H1 (cell line): ENCODE results near the gene GRID2. TPM values are rescaled to one million over a fixed set of nuclear protein-coding genes. Genes with fewer than 3 reads are reported as not detected.

Experiments used
- CTCF ChIA-PET: fragments of 300-600 bp; sonication (Branson Sonifier 250); formaldehyde crosslinking; loops from one replicate; lab custom pipeline; 2021; ENCODE audit not compliant: partially characterized antibody; lab: Charles Lee
- POLR2A ChIA-PET: fragments of 300-600 bp; sonication (Branson Sonifier 250); formaldehyde crosslinking; loops from one replicate; lab custom pipeline; 2021; ENCODE audit warnings: inconsistent platforms; ENCODE audit not compliant: partially characterized antibody; lab: Charles Lee
- DNase-seq, 2 experiments: peaks; one replicate each; pipeline versions ENCODE4 v3.0.0 to v3.0.0-alpha.2; 2010 to 2022; ENCODE audit warnings: low spot score in 2 of 2, low read depth in 1 of 2, mixed read lengths in 1 of 2
- FAIRE-seq: peaks from 2 replicates; lab custom pipeline; 2011; peaks lifted over from hg19 to GRCh38; lab: Jason Lieb, UNC
- H2AFZ ChIP-seq: 2 replicates; pipeline ENCODE4 v1.8.1; 2012; ENCODE audit warnings: low read length, inconsistent platforms
- H2AK5ac ChIP-seq: 2 replicates; pipeline ENCODE4 v1.6.1; 2013; ENCODE audit warnings: low read depth, low read length
- H2BK120ac ChIP-seq: replicated peaks from 2 replicates; pipeline ENCODE3; 2013; ENCODE audit warnings: low read depth, low read length, inconsistent platforms
- H2BK12ac ChIP-seq: 2 replicates; pipeline ENCODE4 v1.6.1; 2013; ENCODE audit warnings: low read depth, low read length
- H2BK15ac ChIP-seq: 2 replicates; pipeline ENCODE4 v1.6.1; 2013; ENCODE audit warnings: low read length
- H2BK20ac ChIP-seq: 2 replicates; pipeline ENCODE4 v1.6.1; 2013; ENCODE audit warnings: low read length
- H2BK5ac ChIP-seq: 2 replicates; pipeline ENCODE4 v1.6.1; 2013; ENCODE audit warnings: low read depth, low read length
- H3K14ac ChIP-seq: 2 replicates; pipeline ENCODE4 v1.6.1; 2013; ENCODE audit warnings: inconsistent platforms; ENCODE audit not compliant: insufficient read length
- H3K18ac ChIP-seq: 2 replicates; pipeline ENCODE4 v1.6.1; 2013; ENCODE audit warnings: low read length; ENCODE audit errors: extremely low read depth
- H3K23ac ChIP-seq: 2 replicates; pipeline ENCODE4 v1.6.1; 2013; ENCODE audit warnings: inconsistent platforms; ENCODE audit not compliant: insufficient read length
- H3K23me2 ChIP-seq: 2 replicates; pipeline ENCODE4 v1.6.1; 2013; ENCODE audit warnings: low read depth, low read length
- H3K27ac ChIP-seq: 2 replicates; pipeline ENCODE4 v1.6.1; 2011; ENCODE audit warnings: low read depth, low read length, inconsistent platforms
- H3K27me3 ChIP-seq, 4 experiments: replicated peaks in 1 of 4; 1 replicate in 1 of 4; 2 replicates in 3 of 4; pipeline versions ENCODE4 v1.6.1 to v1.8.1; 2011 to 2013; ENCODE audit warnings: low read length in 3 of 4, mild to moderate bottlenecking in 3 of 4, inconsistent platforms in 2 of 4, mixed read lengths in 2 of 4, moderate library complexity in 1 of 4; ENCODE audit not compliant: control insufficient read depth in 3 of 4, insufficient read depth in 3 of 4; ENCODE audit errors: extremely low read depth in 1 of 4
- H3K36me3 ChIP-seq, 4 experiments: 2 replicates each; pipeline versions ENCODE4 v1.6.1 to v1.8.1; 2011 to 2013; ENCODE audit warnings: mild to moderate bottlenecking in 4 of 4, low read length in 3 of 4, moderate library complexity in 2 of 4, control low read depth in 1 of 4, inconsistent platforms in 1 of 4; ENCODE audit not compliant: insufficient read depth in 4 of 4, control insufficient read depth in 2 of 4
- H3K4ac ChIP-seq: replicated peaks from 2 replicates; pipeline ENCODE3; 2013; ENCODE audit warnings: low read length, low read depth, mixed read lengths, inconsistent platforms; ENCODE audit not compliant: insufficient read length
- H3K4me1 ChIP-seq, 4 experiments: replicated peaks in 1 of 4; 1 replicate in 1 of 4; 2 replicates in 3 of 4; pipeline versions ENCODE4 v1.6.1 to v1.8.1; 2011 to 2013; ENCODE audit warnings: low read length in 3 of 4, inconsistent platforms in 2 of 4, mixed read lengths in 1 of 4; ENCODE audit not compliant: insufficient read depth in 4 of 4, control insufficient read depth in 3 of 4
- H3K4me2 ChIP-seq, 2 experiments: 2 replicates each; pipeline versions ENCODE4 v1.6.1 to v1.8.1; 2011 to 2013; ENCODE audit warnings: low read depth in 2 of 2, low read length in 2 of 2, control low read depth in 1 of 2, inconsistent platforms in 1 of 2, mild to moderate bottlenecking in 1 of 2; ENCODE audit not compliant: insufficient read depth in 1 of 2
- H3K4me3 ChIP-seq, 4 experiments: fragments of 200-600, 300-600 bp in 1 of 4; sonication (generic), shearing (Covaris generic), sonication (Bioruptor Twin) in 1 of 4; 2 replicates each; pipeline versions ENCODE4 v1.5.1 to v1.8.1; 2011 to 2016; ENCODE audit warnings: low read length in 4 of 4, low read depth in 3 of 4, control low read depth in 2 of 4, inconsistent platforms in 2 of 4, mild to moderate bottlenecking in 2 of 4, mixed read lengths in 1 of 4, moderate library complexity in 1 of 4; ENCODE audit not compliant: insufficient read depth in 2 of 4; ENCODE audit errors: extremely low read depth in 1 of 4
- H3K56ac ChIP-seq: replicated peaks from 2 replicates; pipeline ENCODE3; 2013; ENCODE audit warnings: low read depth, mild to moderate bottlenecking, mixed read lengths, low read length, inconsistent platforms; ENCODE audit not compliant: insufficient read length
- H3K79me1 ChIP-seq: 2 replicates; pipeline ENCODE4 v1.6.1; 2013; ENCODE audit warnings: low read depth, low read length, control low read depth
- H3K79me2 ChIP-seq, 2 experiments: 2 replicates each; pipeline versions ENCODE4 v1.6.1 to v1.8.1; 2012 to 2013; ENCODE audit warnings: low read length in 2 of 2, mild to moderate bottlenecking in 2 of 2, inconsistent platforms in 1 of 2; ENCODE audit not compliant: insufficient read depth in 2 of 2, control insufficient read depth in 1 of 2
- H3K9ac ChIP-seq, 4 experiments: replicated peaks in 1 of 4; 1 replicate in 1 of 4; 2 replicates in 3 of 4; pipeline versions ENCODE4 v1.6.1 to v1.8.1; 2011 to 2013; ENCODE audit warnings: low read depth in 3 of 4, low read length in 3 of 4, control low read depth in 2 of 4, mild to moderate bottlenecking in 2 of 4, moderate library complexity in 2 of 4, inconsistent platforms in 1 of 4; ENCODE audit errors: extremely low read depth in 1 of 4
- H3K9me3 ChIP-seq, 2 experiments: 2 replicates each; pipeline versions ENCODE4 v1.6.1 to v1.8.1; 2012 to 2013; ENCODE audit warnings: mild to moderate bottlenecking in 2 of 2, moderate library complexity in 2 of 2, control low read depth in 1 of 2, inconsistent platforms in 1 of 2, low read depth in 1 of 2, low read length in 1 of 2, mixed read lengths in 1 of 2; ENCODE audit not compliant: insufficient read depth in 2 of 2
- H4K20me1 ChIP-seq, 2 experiments: replicated peaks in 1 of 2; 2 replicates each; pipeline versions ENCODE3 to v1.8.1; 2011 to 2013; ENCODE audit warnings: inconsistent platforms in 2 of 2, low read length in 2 of 2, mild to moderate bottlenecking in 1 of 2; ENCODE audit not compliant: insufficient read depth in 2 of 2, control insufficient read depth in 1 of 2
- H4K5ac ChIP-seq: 2 replicates; pipeline ENCODE4 v1.6.1; 2013; ENCODE audit warnings: low read length, low read depth, mixed read lengths, inconsistent platforms; ENCODE audit not compliant: insufficient read length
- H4K8ac ChIP-seq: 2 replicates; pipeline ENCODE4 v1.8.0; 2013; ENCODE audit warnings: mild to moderate bottlenecking, moderate library complexity, low read length, inconsistent platforms; ENCODE audit not compliant: insufficient read depth; ENCODE audit errors: extremely low read depth
- H4K91ac ChIP-seq: replicated peaks from 2 replicates; pipeline ENCODE3; 2013; ENCODE audit warnings: low read length, mixed read lengths, inconsistent platforms; ENCODE audit not compliant: insufficient read length
- BACH1 ChIP-seq: IDR thresholded peaks from 2 replicates; pipeline ENCODE4 v1.6.1; 2012; ENCODE audit warnings: low read length, improper control_type of control experiment
- CHD1 ChIP-seq: IDR thresholded peaks from 2 replicates; pipeline ENCODE4 v1.6.1; 2012; ENCODE audit warnings: low read depth, low read length, improper control_type of control experiment
- CREB1 ChIP-seq: IDR thresholded peaks from 2 replicates; pipeline ENCODE4 v1.6.1; 2012; ENCODE audit warnings: inconsistent platforms
- EZH2 ChIP-seq: fragments of 200-600 bp; sonication (generic); IDR thresholded peaks from 2 replicates; pipeline ENCODE4 v1.7.1; 2012; ENCODE audit warnings: low read depth, mild to moderate bottlenecking, moderate library complexity, low read length, inconsistent platforms; ENCODE audit not compliant: severe bottlenecking
- MAFK ChIP-seq: IDR thresholded peaks from 2 replicates; pipeline ENCODE4 v1.6.1; 2012; ENCODE audit warnings: low read depth, mild to moderate bottlenecking, improper control_type of control experiment, low read length
- RXRA ChIP-seq: IDR thresholded peaks from 2 replicates; pipeline ENCODE4 v1.6.1; 2011; ENCODE audit warnings: low read depth, mild to moderate bottlenecking, low read length, moderate library complexity; ENCODE audit not compliant: insufficient read depth
- SIN3A ChIP-seq, 2 experiments: IDR thresholded peaks in 1 of 2; conservative IDR thresholded peaks in 1 of 2; 2 replicates each; pipeline ENCODE4 v1.6.1; 2011 to 2012; ENCODE audit warnings: low read length in 2 of 2, improper control_type of control experiment in 1 of 2, low read depth in 1 of 2, mild to moderate bottlenecking in 1 of 2
- TAF7 ChIP-seq: optimal IDR thresholded peaks from 2 replicates; pipeline ENCODE3; 2011; ENCODE audit warnings: low read depth, mild to moderate bottlenecking, inconsistent platforms, low read length, moderate library complexity, borderline replicate concordance
- TCF12 ChIP-seq: IDR thresholded peaks from 2 replicates; pipeline ENCODE4 v1.6.1; 2011; ENCODE audit warnings: low read depth, mild to moderate bottlenecking, low read length
- TEAD4 ChIP-seq: IDR thresholded peaks from 2 replicates; pipeline ENCODE4 v1.6.1; 2012; ENCODE audit warnings: low read depth, low read length, inconsistent platforms, mixed read lengths
- YY1 ChIP-seq: IDR thresholded peaks from 2 replicates; pipeline ENCODE4 v1.6.1; 2011; ENCODE audit warnings: low read depth, mild to moderate bottlenecking, low read length
- ZNF274 ChIP-seq: IDR thresholded peaks from 2 replicates; pipeline ENCODE4 v1.7.0; 2012; ENCODE audit warnings: low read length, borderline replicate concordance; ENCODE audit errors: extremely low read depth
- WGBS, 2 experiments: shearing (Covaris generic) in 1 of 2; methylation state at CpG; one replicate each; pipeline versions ENCODE4 v1.1.6 to v1.1.7; 2013 to 2015; ENCODE audit warnings: low lambda C conversion rate in 2 of 2, mixed read lengths in 2 of 2, inconsistent platforms in 1 of 2, low coverage in 1 of 2, missing lambda C conversion rate in 1 of 2; ENCODE audit not compliant: insufficient replicate concordance in 2 of 2, insufficient coverage in 1 of 2, insufficient read length in 1 of 2; ENCODE audit errors: extremely low coverage in 1 of 2, missing lambda C conversion rate in 1 of 2; 5-methylcytosine and 5-hydroxymethylcytosine counted together
- polyA plus RNA-seq, 7 experiments: library from polyadenylated mRNA; depleted of rRNA in 3 of 7; stranded (reverse) in 5 of 7; unstranded in 2 of 7; fragments of >200 nt in 5 of 7; fragments of 200-250 nt in 2 of 7; gene quantifications; 1 replicate in 5 of 7; 2 replicates in 1 of 7; 4 replicates in 1 of 7; pipeline versions ENCODE4 v1.2.1 to v1.2.3, GENCODE V29; 2011 to 2013; ENCODE audit warnings: missing spikeins in 2 of 7, mixed read lengths in 2 of 7
- total RNA-seq: library from RNA; stranded (reverse); fragmentation: NEBNext Ultra II Directional; extraction: Animal tissue kit (Norgen Biotek cat#: 25700); gene quantifications from 2 replicates; pipeline ENCODE4 v1.2.1, GENCODE V29; 2021
- TF ChIP-seq, protein P1 (sequence below): IDR thresholded peaks from 2 replicates; pipeline ENCODE4 v1.6.1; 2012; ENCODE audit warnings: inconsistent platforms
- TF ChIP-seq, protein P2 (sequence below): IDR thresholded peaks from 2 replicates; pipeline ENCODE4 v1.6.1; 2012; ENCODE audit warnings: inconsistent platforms

GRID2 gene
- total and polyA plus RNA-seq, 2 of the 8 experiments (the other 6 are each of a cell fraction or from before 2014, with no cell fraction given): 31.1 to 81.9 TPM

DNA sequence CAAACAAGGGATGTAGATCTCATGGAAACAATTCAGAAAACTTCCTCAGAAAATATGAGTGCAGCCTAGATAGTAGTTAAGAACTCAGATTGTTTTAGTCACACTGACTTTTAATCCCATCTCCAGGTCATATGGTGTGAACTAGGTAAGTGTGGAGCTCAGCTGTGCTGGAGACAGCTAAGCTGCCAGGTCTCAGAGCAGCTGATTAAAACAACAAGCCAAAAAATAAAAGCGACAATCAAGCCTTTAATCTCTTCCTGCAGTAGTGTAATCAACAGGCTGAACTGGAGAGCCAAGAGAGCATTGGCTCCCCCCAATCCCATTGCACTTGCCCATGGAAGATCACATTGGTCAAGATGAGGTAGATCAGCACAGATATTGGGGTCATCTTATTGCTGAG, 1426.5 kb downstream of the GRID2 start:
- POLR2A ChIA-PET: no interaction called here
- 62% methylated on average over 1 of the region's 1 CpG; no CpG with 5 or more reads in 1 of the 2 experiments for WGBS, 2 experiments
- H2BK120ac ChIP-seq: no peak overlapping the region
- no peak overlapping the region for H4K91ac ChIP-seq
- no peak overlapping the region for H2BK12ac ChIP-seq
- no peaks in the 10 kb centered on the region for H3K27me3 ChIP-seq
- no peak overlapping the region for H3K4me3 ChIP-seq
- no peak overlapping the region for H2AK5ac ChIP-seq
- CTCF ChIA-PET: interaction anchor here (1.5 kb wide), 1 partner anchor 25 kb away, joined by 4 read pairs; no protein-coding TSS in a partner anchor
- no peak overlapping the region for H3K56ac ChIP-seq
- FAIRE-seq (no peak), DNase-seq (no peak)
- H2AFZ ChIP-seq: no peak overlapping the region
- no peaks in the 10 kb centered on the region for H3K9me3 ChIP-seq
- peaks cover 0 to 15% (median 8%) of the 10 kb centered on the region in 4 experiments; a peak in 6 of 7 replicates for H3K4me1 ChIP-seq
- H4K8ac ChIP-seq: no peak overlapping the region
- no peak overlapping the region for H4K5ac ChIP-seq
- H4K20me1 ChIP-seq: no peaks in the 10 kb centered on the region
- H3K79me2 ChIP-seq: no peaks in the 10 kb centered on the region
- no peak overlapping the region for H3K4ac ChIP-seq
- H2BK20ac ChIP-seq: no peak overlapping the region
- H3K9ac ChIP-seq: no peak overlapping the region
- no peak overlapping the region for H3K18ac ChIP-seq
- no peak for TF ChIP-seq ZNF274
- TF ChIP-seq BACH1: no peak
- no peak for TF ChIP-seq TCF12
- no peak for TF ChIP-seq EZH2
- TF ChIP-seq TAF7: no peak
- no peak for TF ChIP-seq SIN3A (conservative IDR thresholded peaks at IDR 0.05 in 1 of 2, IDR thresholded peaks at IDR 0.05 in 1 of 2; ENCODE audit: low read depth in 1 of 2, low read length in 2 of 2)
- no peak for TF ChIP-seq CREB1
- no peak for TF ChIP-seq RXRA
- no peak for TF ChIP-seq CHD1
- no peak for TF ChIP-seq YY1
- no peak for TF ChIP-seq MAFK
- TF ChIP-seq TEAD4: no peak
- TF ChIP-seq, protein P1, sequence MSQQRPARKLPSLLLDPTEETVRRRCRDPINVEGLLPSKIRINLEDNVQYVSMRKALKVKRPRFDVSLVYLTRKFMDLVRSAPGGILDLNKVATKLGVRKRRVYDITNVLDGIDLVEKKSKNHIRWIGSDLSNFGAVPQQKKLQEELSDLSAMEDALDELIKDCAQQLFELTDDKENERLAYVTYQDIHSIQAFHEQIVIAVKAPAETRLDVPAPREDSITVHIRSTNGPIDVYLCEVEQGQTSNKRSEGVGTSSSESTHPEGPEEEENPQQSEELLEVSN: no peak
- TF ChIP-seq, protein P2, sequence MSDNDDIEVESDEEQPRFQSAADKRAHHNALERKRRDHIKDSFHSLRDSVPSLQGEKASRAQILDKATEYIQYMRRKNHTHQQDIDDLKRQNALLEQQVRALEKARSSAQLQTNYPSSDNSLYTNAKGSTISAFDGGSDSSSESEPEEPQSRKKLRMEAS: no peak
- H3K27ac ChIP-seq: no peak overlapping the region
- H3K23ac ChIP-seq: no peak overlapping the region
- H3K36me3 ChIP-seq: no peaks in the 10 kb centered on the region
- peak overlapping the region in 1 of 2 experiments; percentile 25; a peak in 1 of 4 replicates for H3K4me2 ChIP-seq
- no peak overlapping the region for H2BK15ac ChIP-seq
- H2BK5ac ChIP-seq: no peak overlapping the region
- H3K79me1 ChIP-seq: no peaks in the 10 kb centered on the region
- no peak overlapping the region for H3K14ac ChIP-seq
- H3K23me2 ChIP-seq: no peaks in the 10 kb centered on the region
